Ishikawa (cell line): ENCODE measurements around the gene SMKR1.

Experiments used
- CEBPB ChIP-seq: IDR thresholded peaks from 2 replicates; pipeline ENCODE4 v1.6.1; 2012
- CREB1 ChIP-seq: IDR thresholded peaks from 2 replicates; pipeline ENCODE4 v1.6.1; 2012; ENCODE audit warnings: low read depth
- EGR1 ChIP-seq: IDR thresholded peaks from 2 replicates; pipeline ENCODE4 v1.6.1; 2012
- EP300 ChIP-seq: IDR thresholded peaks from 2 replicates; pipeline ENCODE4 v1.6.1; 2012; ENCODE audit warnings: borderline replicate concordance
- FOXM1 ChIP-seq: IDR thresholded peaks from 2 replicates; pipeline ENCODE4 v1.6.1; 2012; ENCODE audit warnings: low read depth, borderline replicate concordance
- MAX ChIP-seq: IDR thresholded peaks from 2 replicates; pipeline ENCODE4 v1.6.1; 2012
- NFIC ChIP-seq: IDR thresholded peaks from 2 replicates; pipeline ENCODE4 v1.6.1; 2012
- RAD21 ChIP-seq: IDR thresholded peaks from 2 replicates; pipeline ENCODE4 v1.6.1; 2012; ENCODE audit warnings: low read depth
- REST ChIP-seq: IDR thresholded peaks from 2 replicates; pipeline ENCODE4 v1.6.1; 2012; ENCODE audit warnings: low read depth, mild to moderate bottlenecking
- TAF1 ChIP-seq: IDR thresholded peaks from 2 replicates; pipeline ENCODE4 v1.6.1; 2012; ENCODE audit warnings: low read depth, mild to moderate bottlenecking
- TCF12 ChIP-seq: IDR thresholded peaks from 2 replicates; pipeline ENCODE4 v1.6.1; 2012; ENCODE audit warnings: low read depth
- TEAD4 ChIP-seq: IDR thresholded peaks from 2 replicates; pipeline ENCODE4 v1.6.1; 2012
- USF1 ChIP-seq: IDR thresholded peaks from 2 replicates; pipeline ENCODE4 v1.6.1; 2012
- YY1 ChIP-seq: IDR thresholded peaks from 2 replicates; pipeline ENCODE4 v1.6.1; 2012; ENCODE audit warnings: low read depth
- ZBTB7A ChIP-seq: IDR thresholded peaks from 2 replicates; pipeline ENCODE4 v1.6.1; 2012; ENCODE audit warnings: low read depth

Gene SMKR1

GRCh38 chr7:129457101-129457500 is 45.2 kb upstream of the SMKR1 start:
- TF ChIP-seq USF1 (no peak), CEBPB (no peak), CREB1 (no peak), FOXM1 (no peak), REST (no peak), YY1 (no peak)

- TF ChIP-seq YY1 = no peak
- TF ChIP-seq CREB1 = no peak
- no peak for TF ChIP-seq TEAD4
- no peak for TF ChIP-seq NFIC
- no peak for TF ChIP-seq CEBPB
- no peak for TF ChIP-seq RAD21
- no peak for TF ChIP-seq EP300
- no peak for TF ChIP-seq REST
- no peak for TF ChIP-seq FOXM1
- TF ChIP-seq TAF1 = no peak
- TF ChIP-seq TCF12 = no peak
- no peak for TF ChIP-seq EGR1
Measured at GRCh38 chr7:129458171-129458570, 44.2 kb upstream of the SMKR1 start.

GRCh38 chr7:129461809-129462208 is 40.5 kb upstream of the SMKR1 start:
- TF ChIP-seq RAD21 (no peak), YY1 (no peak), FOXM1 (no peak), ZBTB7A (no peak), TAF1 (no peak), EGR1 (no peak), CEBPB (no peak), TCF12 (no peak), NFIC (no peak), REST (no peak), CREB1 (no peak), EP300 (no peak), USF1 (no peak), MAX (no peak), TEAD4 (no peak)

- no peak for TF ChIP-seq TEAD4
- TF ChIP-seq REST = no peak
- no peak for TF ChIP-seq FOXM1
- no peak for TF ChIP-seq YY1
- TF ChIP-seq TCF12 = no peak
- TF ChIP-seq CREB1 = no peak
- TF ChIP-seq NFIC = no peak
- no peak for TF ChIP-seq USF1
- TF ChIP-seq MAX = no peak
- no peak for TF ChIP-seq RAD21
- TF ChIP-seq EP300 = no peak
- TF ChIP-seq ZBTB7A = no peak
- no peak for TF ChIP-seq EGR1
- no peak for TF ChIP-seq TAF1
- TF ChIP-seq CEBPB = no peak
Measured at GRCh38 chr7:129462420-129462819, 39.9 kb upstream of the SMKR1 start.
